ENCODE results near the gene PTCH1. TPM values are rescaled to one million over a fixed set of nuclear protein-coding genes. Genes with fewer than 3 reads are reported as not detected.

Gene PTCH1
- total and polyA plus RNA-seq, 7 donors = 0.81 to 7.5 (median 3.5) TPM

- no peaks in the 10 kb centered on the region for H3K9me3 ChIP-seq
- H3K27me3 ChIP-seq (ENCODE audit: insufficient read depth in 3 of 3, low read length in 2 of 3) = no peaks in the 10 kb centered on the region
- peak in 1 of 4 donors; percentile 35 for ATAC-seq
- no peak for DNase-seq
- H3K4me3 ChIP-seq = no peak overlapping the region
- WGBS, 3 donors = 84 to 86% (median 85%) methylated on average over 29 of the region's 29 CpGs
- H3K4me1 ChIP-seq = no peaks in the 10 kb centered on the region
- TF ChIP-seq, protein P1, sequence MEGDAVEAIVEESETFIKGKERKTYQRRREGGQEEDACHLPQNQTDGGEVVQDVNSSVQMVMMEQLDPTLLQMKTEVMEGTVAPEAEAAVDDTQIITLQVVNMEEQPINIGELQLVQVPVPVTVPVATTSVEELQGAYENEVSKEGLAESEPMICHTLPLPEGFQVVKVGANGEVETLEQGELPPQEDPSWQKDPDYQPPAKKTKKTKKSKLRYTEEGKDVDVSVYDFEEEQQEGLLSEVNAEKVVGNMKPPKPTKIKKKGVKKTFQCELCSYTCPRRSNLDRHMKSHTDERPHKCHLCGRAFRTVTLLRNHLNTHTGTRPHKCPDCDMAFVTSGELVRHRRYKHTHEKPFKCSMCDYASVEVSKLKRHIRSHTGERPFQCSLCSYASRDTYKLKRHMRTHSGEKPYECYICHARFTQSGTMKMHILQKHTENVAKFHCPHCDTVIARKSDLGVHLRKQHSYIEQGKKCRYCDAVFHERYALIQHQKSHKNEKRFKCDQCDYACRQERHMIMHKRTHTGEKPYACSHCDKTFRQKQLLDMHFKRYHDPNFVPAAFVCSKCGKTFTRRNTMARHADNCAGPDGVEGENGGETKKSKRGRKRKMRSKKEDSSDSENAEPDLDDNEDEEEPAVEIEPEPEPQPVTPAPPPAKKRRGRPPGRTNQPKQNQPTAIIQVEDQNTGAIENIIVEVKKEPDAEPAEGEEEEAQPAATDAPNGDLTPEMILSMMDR (IDR thresholded peaks at IDR 0.05) = no peak
- intact Hi-C loops (cut with DNase I) = no loop called here
- H3K27ac ChIP-seq = no peak overlapping the region
- H3K36me3 ChIP-seq (ENCODE audit: insufficient read depth in 1 of 2, low read depth in 1 of 2) = no peaks in the 10 kb centered on the region
Observed at GRCh38 chr9:95494416-95495371, 22.1 kb downstream of the PTCH1 start.

GRCh38 chr9:95494022-95494415, 22.8 kb downstream of the PTCH1 start:
- intact Hi-C loops (cut with DNase I) = no loop called here
- H3K4me1 ChIP-seq = no peaks in the 10 kb centered on the region
- H3K27ac ChIP-seq = no peak overlapping the region

GRCh38 chr9:95493402-95493801, 23.4 kb downstream of the PTCH1 start:
- TF ChIP-seq, protein P1 (IDR thresholded peaks at IDR 0.05) = no peak
- Histone ChIP-seq H3K27ac (no peak overlapping the region), H3K4me3 (no peak overlapping the region), H3K4me1 (no peaks in the 10 kb centered on the region), H3K27me3 (ENCODE audit: insufficient read depth in 3 of 3, low read length in 2 of 3) (no peaks in the 10 kb centered on the region), H3K9me3 (no peaks in the 10 kb centered on the region), H3K36me3 (ENCODE audit: insufficient read depth in 1 of 2, low read depth in 1 of 2) (no peaks in the 10 kb centered on the region)
- ATAC-seq = no peak
- intact Hi-C loops (cut with DNase I) = no loop called here
- DNase-seq = no peak
- WGBS, 3 donors = 92% methylated on average over 5 of the region's 5 CpGs

More at GRCh38 chr9:95494022-95494415, 22.8 kb downstream of the PTCH1 start:
- Histone ChIP-seq H3K9me3 (no peaks in the 10 kb centered on the region), H3K4me3 (no peak overlapping the region), H3K36me3 (ENCODE audit: insufficient read depth in 1 of 2, low read depth in 1 of 2) (no peaks in the 10 kb centered on the region), H3K27me3 (ENCODE audit: insufficient read depth in 3 of 3, low read length in 2 of 3) (no peaks in the 10 kb centered on the region)
- DNase-seq (no peak), ATAC-seq (no peak)
- TF ChIP-seq, protein P1 (IDR thresholded peaks at IDR 0.05) = no peak
- WGBS, 3 donors = 95 to 96% (median 96%) methylated on average over 26 of the region's 26 CpGs

- TF ChIP-seq, protein P1 (IDR thresholded peaks at IDR 0.05) = no peak
- 64 to 73% (median 68%) methylated on average over 8 of the region's 8 CpGs for WGBS, 3 donors
- Histone ChIP-seq H3K27me3 (ENCODE audit: insufficient read depth in 3 of 3, low read length in 2 of 3) (no peaks in the 10 kb centered on the region), H3K9me3 (no peaks in the 10 kb centered on the region), H3K4me1 (no peaks in the 10 kb centered on the region), H3K36me3 (ENCODE audit: insufficient read depth in 1 of 2, low read depth in 1 of 2) (no peaks in the 10 kb centered on the region), H3K4me3 (no peak overlapping the region), H3K27ac (no peak overlapping the region)
- DNase-seq (no peak), ATAC-seq (no peak)
- intact Hi-C loops (cut with DNase I) = no loop called here
Observed at GRCh38 chr9:95491543-95492320, 25.0 kb downstream of the PTCH1 start.
